Measurements from ENCODE around the gene MAP3K4.

- TF ChIP-seq CTCF (conservative IDR thresholded peaks at IDR 0.05; ENCODE audit: low read depth, low read length), result no peak
- TF ChIP-seq EZH2 (IDR thresholded peaks at IDR 0.05; ENCODE audit: low read length, unreplicated experiment), result no peak
Measured at GRCh38 chr6:161125591-161125990, 134.0 kb downstream of the MAP3K4 start.
